GM23338 (cell line): ENCODE data around the gene CARD10.

ENCODE experiments used
- EZH2phosphoT487 ChIP-seq: fragments of 200-600 bp; sonication (generic); IDR thresholded peaks from one replicate; pipeline ENCODE4 v1.8.1; 2018; ENCODE audit warnings: antibody characterized with exemption; ENCODE audit not compliant: unreplicated experiment
- POLR2AphosphoS5 ChIP-seq: IDR thresholded peaks from 2 replicates; pipeline ENCODE4 v1.6.1; 2016; ENCODE audit warnings: antibody characterized with exemption, low read depth
- TF ChIP-seq, protein P1 (sequence below): IDR thresholded peaks from one replicate; pipeline ENCODE4 v1.6.1; 2018; ENCODE audit warnings: antibody characterized with exemption; ENCODE audit not compliant: unreplicated experiment

DNA sequence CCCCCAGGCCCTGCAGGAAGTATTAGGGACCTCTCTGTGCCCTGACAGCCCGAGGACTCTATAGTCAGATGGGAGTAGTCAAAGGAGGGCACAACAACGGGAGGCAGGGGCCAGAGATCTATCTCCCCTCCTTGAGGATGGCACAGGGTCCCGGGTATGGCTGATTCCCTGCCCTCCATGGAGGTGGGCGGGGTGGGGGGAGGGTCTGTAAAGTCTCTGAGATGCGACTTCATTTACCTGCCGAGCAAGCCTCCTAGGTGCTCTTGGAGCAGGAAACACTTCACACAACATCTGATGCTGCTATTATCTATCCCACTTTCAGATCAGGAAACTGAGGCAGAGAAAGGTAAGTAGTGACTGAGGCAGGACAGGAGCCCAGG lies 40.3 kb upstream of the CARD10 start:
- TF ChIP-seq EZH2phosphoT487: no peak
- no peak for TF ChIP-seq POLR2AphosphoS5
- TF ChIP-seq, protein P1, sequence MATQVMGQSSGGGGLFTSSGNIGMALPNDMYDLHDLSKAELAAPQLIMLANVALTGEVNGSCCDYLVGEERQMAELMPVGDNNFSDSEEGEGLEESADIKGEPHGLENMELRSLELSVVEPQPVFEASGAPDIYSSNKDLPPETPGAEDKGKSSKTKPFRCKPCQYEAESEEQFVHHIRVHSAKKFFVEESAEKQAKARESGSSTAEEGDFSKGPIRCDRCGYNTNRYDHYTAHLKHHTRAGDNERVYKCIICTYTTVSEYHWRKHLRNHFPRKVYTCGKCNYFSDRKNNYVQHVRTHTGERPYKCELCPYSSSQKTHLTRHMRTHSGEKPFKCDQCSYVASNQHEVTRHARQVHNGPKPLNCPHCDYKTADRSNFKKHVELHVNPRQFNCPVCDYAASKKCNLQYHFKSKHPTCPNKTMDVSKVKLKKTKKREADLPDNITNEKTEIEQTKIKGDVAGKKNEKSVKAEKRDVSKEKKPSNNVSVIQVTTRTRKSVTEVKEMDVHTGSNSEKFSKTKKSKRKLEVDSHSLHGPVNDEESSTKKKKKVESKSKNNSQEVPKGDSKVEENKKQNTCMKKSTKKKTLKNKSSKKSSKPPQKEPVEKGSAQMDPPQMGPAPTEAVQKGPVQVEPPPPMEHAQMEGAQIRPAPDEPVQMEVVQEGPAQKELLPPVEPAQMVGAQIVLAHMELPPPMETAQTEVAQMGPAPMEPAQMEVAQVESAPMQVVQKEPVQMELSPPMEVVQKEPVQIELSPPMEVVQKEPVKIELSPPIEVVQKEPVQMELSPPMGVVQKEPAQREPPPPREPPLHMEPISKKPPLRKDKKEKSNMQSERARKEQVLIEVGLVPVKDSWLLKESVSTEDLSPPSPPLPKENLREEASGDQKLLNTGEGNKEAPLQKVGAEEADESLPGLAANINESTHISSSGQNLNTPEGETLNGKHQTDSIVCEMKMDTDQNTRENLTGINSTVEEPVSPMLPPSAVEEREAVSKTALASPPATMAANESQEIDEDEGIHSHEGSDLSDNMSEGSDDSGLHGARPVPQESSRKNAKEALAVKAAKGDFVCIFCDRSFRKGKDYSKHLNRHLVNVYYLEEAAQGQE: no peak
